Epithelial cell of proximal tubule (primary cell): ENCODE results near the gene PTPRN2. TPM values are rescaled to one million over a fixed set of nuclear protein-coding genes. Genes with fewer than 3 reads are reported as not detected.

ENCODE experiments used
- DNase-seq: peaks from one replicate; pipeline ENCODE4 v3.0.0-alpha.2; 2011; ENCODE audit warnings: low read depth
- H3K4me3 ChIP-seq: 2 replicates; pipeline ENCODE4 v1.5.1; 2011; ENCODE audit warnings: low read depth, mild to moderate bottlenecking, low read length
- CTCF ChIP-seq: conservative IDR thresholded peaks from 2 replicates; pipeline ENCODE4 v1.5.1; 2012; ENCODE audit warnings: low read depth, mild to moderate bottlenecking, low read length
- total RNA-seq: library from RNA; depleted of rRNA; stranded (reverse); fragments of >200 nt; gene quantifications from 2 replicates; pipeline ENCODE4 v1.2.3, GENCODE V29; 2015

Gene PTPRN2
- total RNA-seq, 1 donor from 2014 or later: 2.8 TPM

DNA sequence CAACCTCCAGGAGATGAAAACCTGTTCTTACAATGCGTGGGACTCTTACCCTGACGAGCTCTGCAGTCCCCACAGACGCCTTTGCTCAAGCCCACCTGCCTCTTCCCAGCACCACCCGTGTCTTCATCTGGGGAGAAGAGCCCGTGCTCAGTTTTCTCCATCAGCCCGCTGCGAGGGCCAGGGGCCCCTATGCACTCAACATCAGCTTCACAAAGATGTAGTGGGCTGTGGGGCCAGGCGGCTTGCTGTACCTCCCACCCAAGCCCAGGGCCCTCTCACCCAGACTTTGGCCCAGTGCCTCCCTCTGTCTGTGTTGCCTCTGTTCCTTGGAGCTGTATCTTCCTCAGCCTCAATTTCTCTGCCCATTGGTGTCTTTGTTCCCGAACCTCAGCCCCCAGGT lies 814.3 kb downstream of the PTPRN2 start:
- H3K4me3 ChIP-seq: no peak overlapping the region
- no peak for TF ChIP-seq CTCF
- DNase-seq: no peak

DNA sequence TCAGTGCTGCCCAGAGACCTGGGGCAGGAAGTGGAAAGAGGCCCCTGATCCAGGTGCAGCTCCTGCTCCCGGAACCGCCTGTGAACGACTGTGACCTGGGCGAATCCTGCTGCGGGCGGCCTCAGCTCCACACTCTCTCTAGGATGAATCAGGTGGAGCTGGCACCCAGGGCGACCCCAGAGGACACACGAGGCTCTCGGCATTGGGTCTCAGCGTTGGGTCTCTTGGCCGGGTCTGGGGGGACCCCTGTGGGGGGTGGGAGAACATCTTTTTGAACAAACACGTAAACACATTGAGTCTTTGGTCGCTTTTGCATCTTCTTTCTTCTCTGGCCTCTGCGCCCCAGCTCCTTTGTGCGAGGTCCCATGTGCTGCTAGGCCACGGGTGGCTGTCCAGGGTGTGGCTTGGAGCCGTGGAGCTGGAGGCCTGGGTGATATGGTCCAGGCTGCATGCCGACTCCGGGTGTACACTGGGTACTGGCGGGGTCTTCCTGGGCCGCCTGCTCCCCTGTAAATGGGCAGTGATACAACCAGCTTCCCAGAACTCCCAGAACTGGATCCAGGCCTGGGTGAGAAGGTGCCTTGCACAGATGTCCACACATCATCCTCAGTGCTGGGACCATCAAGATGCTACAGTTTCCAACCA lies 815.0 kb downstream of the PTPRN2 start:
- no peak for DNase-seq
- no peak for TF ChIP-seq CTCF
- H3K4me3 ChIP-seq: no peak overlapping the region

DNA sequence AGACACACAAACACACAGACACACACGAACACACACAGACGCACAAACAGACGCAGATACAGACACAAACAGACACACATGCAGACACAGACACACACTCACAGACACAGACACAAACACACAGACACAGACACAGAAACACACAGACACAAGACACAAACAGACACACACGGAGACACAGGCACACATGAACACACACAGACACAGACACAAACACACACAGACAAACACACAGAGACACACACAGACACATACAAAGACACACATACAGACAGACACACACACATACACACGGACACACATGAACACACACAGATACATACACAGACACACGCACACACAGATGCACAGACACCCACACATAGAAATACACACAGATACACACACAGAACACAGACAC lies 815.9 kb downstream of the PTPRN2 start:
- DNase-seq: no peak
- no peak for TF ChIP-seq CTCF
- H3K4me3 ChIP-seq: no peak overlapping the region

DNA sequence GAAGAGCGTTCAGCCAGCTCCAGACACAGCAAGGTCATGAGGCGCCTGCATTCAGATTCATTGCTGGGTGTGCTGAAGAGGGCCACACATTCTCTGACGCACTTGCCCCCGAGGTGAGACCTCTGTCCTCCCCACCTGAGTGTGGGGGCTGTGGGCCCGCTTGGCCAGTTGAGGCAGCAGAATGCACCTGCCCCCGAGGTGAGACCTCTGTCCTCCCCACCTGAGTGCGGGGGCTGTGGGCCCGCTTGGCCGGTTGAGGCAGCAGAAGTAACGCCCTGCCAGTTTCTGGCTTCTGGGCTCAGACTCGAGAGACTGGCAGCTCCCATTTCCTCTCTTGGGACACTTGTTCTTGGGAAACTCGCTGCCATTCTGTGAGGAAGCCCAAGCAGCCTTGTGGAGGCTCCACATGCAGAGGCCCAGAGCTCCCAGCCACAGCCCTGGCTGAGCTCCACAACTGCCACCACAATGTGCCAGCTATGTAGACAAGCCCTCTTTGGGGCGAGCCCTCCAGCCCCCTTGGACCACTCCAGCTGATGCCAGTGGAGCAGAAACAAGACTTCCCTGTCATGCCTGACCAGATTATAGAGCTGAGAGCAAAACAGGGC lies 816.8 kb downstream of the PTPRN2 start:
- no peak overlapping the region for H3K4me3 ChIP-seq
- TF ChIP-seq CTCF: no peak
- DNase-seq: no peak

DNA sequence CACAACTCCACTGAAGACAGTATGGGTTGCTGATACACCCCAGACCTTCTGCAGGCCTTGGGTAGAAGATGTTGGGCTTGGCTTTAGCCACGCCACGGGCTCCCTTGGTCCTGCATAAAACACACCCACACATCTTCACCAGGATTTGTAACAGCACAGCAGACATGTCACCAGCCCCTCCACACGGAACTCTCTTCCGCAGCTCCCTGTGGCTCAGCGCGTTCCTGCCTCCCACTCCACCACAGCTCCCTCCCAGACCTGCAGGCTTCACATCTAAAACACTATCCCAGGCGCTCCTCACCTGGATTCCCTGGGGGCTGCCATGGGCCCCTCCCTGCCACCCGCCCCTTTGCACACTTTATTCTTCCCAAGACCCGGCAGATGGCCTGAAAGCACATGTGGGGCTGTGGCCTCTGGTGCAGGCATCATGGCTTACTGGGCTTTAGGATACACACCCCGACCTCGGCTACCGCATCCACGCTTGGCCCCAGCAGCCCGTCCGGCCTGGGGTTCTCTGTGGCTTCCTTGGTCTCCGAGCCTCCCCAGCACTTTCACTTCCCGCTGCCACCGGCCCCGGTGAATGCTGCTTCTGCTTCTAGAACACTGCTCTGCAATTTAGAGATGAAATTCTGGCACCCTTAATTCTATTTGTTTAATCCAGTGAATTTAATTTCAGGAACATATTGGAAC lies 818.0 kb downstream of the PTPRN2 start:
- no peak overlapping the region for H3K4me3 ChIP-seq
- DNase-seq: no peak
- no peak for TF ChIP-seq CTCF

DNA sequence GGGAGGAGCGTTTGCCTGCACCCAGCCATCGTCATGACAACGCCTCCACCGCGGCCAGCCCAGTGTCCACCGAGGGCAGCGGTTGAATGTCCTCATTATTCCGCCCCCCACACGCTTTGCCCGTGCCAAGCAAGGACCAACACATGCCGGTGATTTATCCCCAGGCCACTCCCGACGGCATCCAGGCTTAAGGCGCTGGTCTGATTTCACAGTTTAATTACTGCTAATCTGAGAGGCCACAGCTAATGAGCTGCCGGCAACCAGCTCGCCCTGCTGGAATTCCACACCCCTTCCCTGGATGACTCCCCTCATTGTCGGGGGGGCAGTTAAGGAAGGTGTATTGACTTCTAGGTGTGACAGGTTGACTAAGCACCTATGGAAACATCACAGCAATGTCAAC lies 818.5 kb downstream of the PTPRN2 start:
- no peak for DNase-seq
- no peak for TF ChIP-seq CTCF
- H3K4me3 ChIP-seq: no peak overlapping the region

GRCh38 chr7:157768198-157768597 lies 819.4 kb downstream of the PTPRN2 start:
- no peak overlapping the region for H3K4me3 ChIP-seq
- TF ChIP-seq CTCF: no peak
- DNase-seq: no peak
